H1 (cell line): ENCODE measurements around the gene DEDD2. TPM values are rescaled to one million over a fixed set of nuclear protein-coding genes. Genes with fewer than 3 reads are reported as not detected.

Experiments used
- CTCF ChIA-PET: fragments of 300-600 bp; sonication (Branson Sonifier 250); formaldehyde crosslinking; loops from one replicate; lab custom pipeline; 2021; ENCODE audit not compliant: partially characterized antibody; lab: Charles Lee
- POLR2A ChIA-PET: fragments of 300-600 bp; sonication (Branson Sonifier 250); formaldehyde crosslinking; loops from one replicate; lab custom pipeline; 2021; ENCODE audit warnings: inconsistent platforms; ENCODE audit not compliant: partially characterized antibody; lab: Charles Lee
- DNase-seq, 2 experiments: peaks; one replicate each; pipeline versions ENCODE4 v3.0.0 to v3.0.0-alpha.2; 2010 to 2022; ENCODE audit warnings: low spot score in 2 of 2, low read depth in 1 of 2, mixed read lengths in 1 of 2
- FAIRE-seq: peaks from 2 replicates; lab custom pipeline; 2011; peaks lifted over from hg19 to GRCh38; lab: Jason Lieb, UNC
- H2AFZ ChIP-seq: 2 replicates; pipeline ENCODE4 v1.8.1; 2012; ENCODE audit warnings: low read length, inconsistent platforms
- H2AK5ac ChIP-seq: 2 replicates; pipeline ENCODE4 v1.6.1; 2013; ENCODE audit warnings: low read depth, low read length
- H2BK120ac ChIP-seq: replicated peaks from 2 replicates; pipeline ENCODE3; 2013; ENCODE audit warnings: low read depth, low read length, inconsistent platforms
- H2BK12ac ChIP-seq: 2 replicates; pipeline ENCODE4 v1.6.1; 2013; ENCODE audit warnings: low read depth, low read length
- H2BK15ac ChIP-seq: 2 replicates; pipeline ENCODE4 v1.6.1; 2013; ENCODE audit warnings: low read length
- H2BK20ac ChIP-seq: 2 replicates; pipeline ENCODE4 v1.6.1; 2013; ENCODE audit warnings: low read length
- H2BK5ac ChIP-seq: 2 replicates; pipeline ENCODE4 v1.6.1; 2013; ENCODE audit warnings: low read depth, low read length
- H3K14ac ChIP-seq: 2 replicates; pipeline ENCODE4 v1.6.1; 2013; ENCODE audit warnings: inconsistent platforms; ENCODE audit not compliant: insufficient read length
- H3K18ac ChIP-seq: 2 replicates; pipeline ENCODE4 v1.6.1; 2013; ENCODE audit warnings: low read length; ENCODE audit errors: extremely low read depth
- H3K23ac ChIP-seq: 2 replicates; pipeline ENCODE4 v1.6.1; 2013; ENCODE audit warnings: inconsistent platforms; ENCODE audit not compliant: insufficient read length
- H3K23me2 ChIP-seq: 2 replicates; pipeline ENCODE4 v1.6.1; 2013; ENCODE audit warnings: low read depth, low read length
- H3K27ac ChIP-seq: 2 replicates; pipeline ENCODE4 v1.6.1; 2011; ENCODE audit warnings: low read depth, low read length, inconsistent platforms
- H3K27me3 ChIP-seq, 4 experiments: replicated peaks in 1 of 4; 1 replicate in 1 of 4; 2 replicates in 3 of 4; pipeline versions ENCODE4 v1.6.1 to v1.8.1; 2011 to 2013; ENCODE audit warnings: low read length in 3 of 4, mild to moderate bottlenecking in 3 of 4, inconsistent platforms in 2 of 4, mixed read lengths in 2 of 4, moderate library complexity in 1 of 4; ENCODE audit not compliant: control insufficient read depth in 3 of 4, insufficient read depth in 3 of 4; ENCODE audit errors: extremely low read depth in 1 of 4
- H3K36me3 ChIP-seq, 4 experiments: 2 replicates each; pipeline versions ENCODE4 v1.6.1 to v1.8.1; 2011 to 2013; ENCODE audit warnings: mild to moderate bottlenecking in 4 of 4, low read length in 3 of 4, moderate library complexity in 2 of 4, control low read depth in 1 of 4, inconsistent platforms in 1 of 4; ENCODE audit not compliant: insufficient read depth in 4 of 4, control insufficient read depth in 2 of 4
- H3K4ac ChIP-seq: replicated peaks from 2 replicates; pipeline ENCODE3; 2013; ENCODE audit warnings: low read length, low read depth, mixed read lengths, inconsistent platforms; ENCODE audit not compliant: insufficient read length
- H3K4me1 ChIP-seq, 4 experiments: replicated peaks in 1 of 4; 1 replicate in 1 of 4; 2 replicates in 3 of 4; pipeline versions ENCODE4 v1.6.1 to v1.8.1; 2011 to 2013; ENCODE audit warnings: low read length in 3 of 4, inconsistent platforms in 2 of 4, mixed read lengths in 1 of 4; ENCODE audit not compliant: insufficient read depth in 4 of 4, control insufficient read depth in 3 of 4
- H3K4me2 ChIP-seq, 2 experiments: 2 replicates each; pipeline versions ENCODE4 v1.6.1 to v1.8.1; 2011 to 2013; ENCODE audit warnings: low read depth in 2 of 2, low read length in 2 of 2, control low read depth in 1 of 2, inconsistent platforms in 1 of 2, mild to moderate bottlenecking in 1 of 2; ENCODE audit not compliant: insufficient read depth in 1 of 2
- H3K4me3 ChIP-seq, 4 experiments: fragments of 200-600, 300-600 bp in 1 of 4; sonication (generic), shearing (Covaris generic), sonication (Bioruptor Twin) in 1 of 4; 2 replicates each; pipeline versions ENCODE4 v1.5.1 to v1.8.1; 2011 to 2016; ENCODE audit warnings: low read length in 4 of 4, low read depth in 3 of 4, control low read depth in 2 of 4, inconsistent platforms in 2 of 4, mild to moderate bottlenecking in 2 of 4, mixed read lengths in 1 of 4, moderate library complexity in 1 of 4; ENCODE audit not compliant: insufficient read depth in 2 of 4; ENCODE audit errors: extremely low read depth in 1 of 4
- H3K56ac ChIP-seq: replicated peaks from 2 replicates; pipeline ENCODE3; 2013; ENCODE audit warnings: low read depth, mild to moderate bottlenecking, mixed read lengths, low read length, inconsistent platforms; ENCODE audit not compliant: insufficient read length
- H3K79me1 ChIP-seq: 2 replicates; pipeline ENCODE4 v1.6.1; 2013; ENCODE audit warnings: low read depth, low read length, control low read depth
- H3K79me2 ChIP-seq, 2 experiments: 2 replicates each; pipeline versions ENCODE4 v1.6.1 to v1.8.1; 2012 to 2013; ENCODE audit warnings: low read length in 2 of 2, mild to moderate bottlenecking in 2 of 2, inconsistent platforms in 1 of 2; ENCODE audit not compliant: insufficient read depth in 2 of 2, control insufficient read depth in 1 of 2
- H3K9ac ChIP-seq, 4 experiments: replicated peaks in 1 of 4; 1 replicate in 1 of 4; 2 replicates in 3 of 4; pipeline versions ENCODE4 v1.6.1 to v1.8.1; 2011 to 2013; ENCODE audit warnings: low read depth in 3 of 4, low read length in 3 of 4, control low read depth in 2 of 4, mild to moderate bottlenecking in 2 of 4, moderate library complexity in 2 of 4, inconsistent platforms in 1 of 4; ENCODE audit errors: extremely low read depth in 1 of 4
- H3K9me3 ChIP-seq, 2 experiments: 2 replicates each; pipeline versions ENCODE4 v1.6.1 to v1.8.1; 2012 to 2013; ENCODE audit warnings: mild to moderate bottlenecking in 2 of 2, moderate library complexity in 2 of 2, control low read depth in 1 of 2, inconsistent platforms in 1 of 2, low read depth in 1 of 2, low read length in 1 of 2, mixed read lengths in 1 of 2; ENCODE audit not compliant: insufficient read depth in 2 of 2
- H4K20me1 ChIP-seq, 2 experiments: replicated peaks in 1 of 2; 2 replicates each; pipeline versions ENCODE3 to v1.8.1; 2011 to 2013; ENCODE audit warnings: inconsistent platforms in 2 of 2, low read length in 2 of 2, mild to moderate bottlenecking in 1 of 2; ENCODE audit not compliant: insufficient read depth in 2 of 2, control insufficient read depth in 1 of 2
- H4K5ac ChIP-seq: 2 replicates; pipeline ENCODE4 v1.6.1; 2013; ENCODE audit warnings: low read length, low read depth, mixed read lengths, inconsistent platforms; ENCODE audit not compliant: insufficient read length
- H4K8ac ChIP-seq: 2 replicates; pipeline ENCODE4 v1.8.0; 2013; ENCODE audit warnings: mild to moderate bottlenecking, moderate library complexity, low read length, inconsistent platforms; ENCODE audit not compliant: insufficient read depth; ENCODE audit errors: extremely low read depth
- H4K91ac ChIP-seq: replicated peaks from 2 replicates; pipeline ENCODE3; 2013; ENCODE audit warnings: low read length, mixed read lengths, inconsistent platforms; ENCODE audit not compliant: insufficient read length
- NRF1 ChIP-seq: IDR thresholded peaks from 2 replicates; pipeline ENCODE4 v1.6.1; 2011; ENCODE audit warnings: mild to moderate bottlenecking, low read depth, low read length, improper control_type of control experiment
- POLR2A ChIP-seq, 2 experiments: IDR thresholded peaks; 1 replicate in 1 of 2; 2 replicates in 1 of 2; pipeline ENCODE4 v1.6.1; 2011; ENCODE audit warnings: low read depth in 2 of 2, low read length in 2 of 2, mild to moderate bottlenecking in 2 of 2; ENCODE audit errors: control extremely low read depth in 1 of 2
- WGBS, 2 experiments: shearing (Covaris generic) in 1 of 2; methylation state at CpG; one replicate each; pipeline versions ENCODE4 v1.1.6 to v1.1.7; 2013 to 2015; ENCODE audit warnings: low lambda C conversion rate in 2 of 2, mixed read lengths in 2 of 2, inconsistent platforms in 1 of 2, low coverage in 1 of 2, missing lambda C conversion rate in 1 of 2; ENCODE audit not compliant: insufficient replicate concordance in 2 of 2, insufficient coverage in 1 of 2, insufficient read length in 1 of 2; ENCODE audit errors: extremely low coverage in 1 of 2, missing lambda C conversion rate in 1 of 2; 5-methylcytosine and 5-hydroxymethylcytosine counted together
- polyA plus RNA-seq, 7 experiments: library from polyadenylated mRNA; depleted of rRNA in 3 of 7; stranded (reverse) in 5 of 7; unstranded in 2 of 7; fragments of >200 nt in 5 of 7; fragments of 200-250 nt in 2 of 7; gene quantifications; 1 replicate in 5 of 7; 2 replicates in 1 of 7; 4 replicates in 1 of 7; pipeline versions ENCODE4 v1.2.1 to v1.2.3, GENCODE V29; 2011 to 2013; ENCODE audit warnings: missing spikeins in 2 of 7, mixed read lengths in 2 of 7
- total RNA-seq: library from RNA; stranded (reverse); fragmentation: NEBNext Ultra II Directional; extraction: Animal tissue kit (Norgen Biotek cat#: 25700); gene quantifications from 2 replicates; pipeline ENCODE4 v1.2.1, GENCODE V29; 2021

The DEDD2 gene
- total and polyA plus RNA-seq, 2 of the 8 experiments (the other 6 are each of a cell fraction or from before 2014, with no cell fraction given): 37.8 to 65.0 TPM

- Histone ChIP-seq H3K36me3 (peaks cover 8 to 18% (median 15%) of the 10 kb centered on the region in 4 experiments), H3K23ac (no peak overlapping the region), H4K91ac (no peak overlapping the region), H3K23me2 (peaks cover 18% of the 10 kb centered on the region; the same call in 1 of the 2 replicates), H2AK5ac (no peak overlapping the region), H3K4me2 (peak overlapping the region; percentile 72 to 91), H2BK120ac (no peak overlapping the region), H2BK15ac (no peak overlapping the region), H3K9me3 (no peaks in the 10 kb centered on the region), H3K9ac (peak overlapping the region in 3 of 4 experiments; percentile 58 to 68 (median 65); a peak in 4 of 7 replicates), H2AFZ (no peak overlapping the region), H3K14ac (no peak overlapping the region), H3K4me3 (peak overlapping the region; percentile 71 to 95 (median 85)), H3K18ac (no peak overlapping the region), H3K56ac (no peak overlapping the region), H3K4ac (no peak overlapping the region), H2BK12ac (no peak overlapping the region), H4K20me1 (peaks cover 10 to 19% of the 10 kb centered on the region in 2 experiments), H3K79me1 (peaks cover 9% of the 10 kb centered on the region; the same call in 1 of the 2 replicates), H3K27ac (0 out of 2 replicates have a peak overlapping the region, but pooled peaks have one; percentile 32), H2BK20ac (no peak overlapping the region), H3K79me2 (peaks cover 9 to 24% of the 10 kb centered on the region in 2 experiments), H3K27me3 (no peaks in the 10 kb centered on the region), H4K5ac (no peak overlapping the region), H2BK5ac (no peak overlapping the region), H3K4me1 (peaks cover 3 to 11% (median 8%) of the 10 kb centered on the region in 4 experiments; a peak in 6 of 7 replicates), H4K8ac (no peak overlapping the region)
- WGBS, 2 experiments: 20% methylated on average over 6 of the region's 6 CpGs; no CpG with 5 or more reads in 1 of the 2 experiments
- ChIA-PET CTCF (interaction anchor here (0.8 to 2.0 kb wide), 11 partner anchors 12 to 111 kb away, joined by 3 to 9 read pairs (median 4); partner anchors contain the start of genes GSK3A and POU2F2), POLR2A (interaction anchor here (0.6 to 2.2 kb wide), 8 partner anchors 9 to 95 kb away, joined by 3 to 12 read pairs (median 4); partner anchors contain the start of gene GSK3A)
- DNase-seq: no peak
- FAIRE-seq: no peak
- no peak for TF ChIP-seq NRF1
- TF ChIP-seq POLR2A (IDR thresholded peaks at IDR 0.05; ENCODE audit: control extremely low read depth in 1 of 2, low read depth in 2 of 2, low read length in 2 of 2): 0 out of 3 replicates have a peak, but pooled peaks of 1 of the 2 experiments have one; percentile 8
Observed at GRCh38 chr19:42220751-42221097, 3.2 kb upstream of the DEDD2 start.
